DMS 273 treated with DMSO at 0.1 percent for 48 hours (cell line): ENCODE data around the gene CALN1.
"Not testable (repeated sequence)": the region's sequence is repeated elsewhere in the genome, so short reads cannot be mapped to it uniquely, and the experiment has no call there.

Experiments
- DNase-seq: peaks from one replicate; lab custom pipeline; 2025; lab: John Stamatoyannopoulos, UW

The CALN1 gene

DNA sequence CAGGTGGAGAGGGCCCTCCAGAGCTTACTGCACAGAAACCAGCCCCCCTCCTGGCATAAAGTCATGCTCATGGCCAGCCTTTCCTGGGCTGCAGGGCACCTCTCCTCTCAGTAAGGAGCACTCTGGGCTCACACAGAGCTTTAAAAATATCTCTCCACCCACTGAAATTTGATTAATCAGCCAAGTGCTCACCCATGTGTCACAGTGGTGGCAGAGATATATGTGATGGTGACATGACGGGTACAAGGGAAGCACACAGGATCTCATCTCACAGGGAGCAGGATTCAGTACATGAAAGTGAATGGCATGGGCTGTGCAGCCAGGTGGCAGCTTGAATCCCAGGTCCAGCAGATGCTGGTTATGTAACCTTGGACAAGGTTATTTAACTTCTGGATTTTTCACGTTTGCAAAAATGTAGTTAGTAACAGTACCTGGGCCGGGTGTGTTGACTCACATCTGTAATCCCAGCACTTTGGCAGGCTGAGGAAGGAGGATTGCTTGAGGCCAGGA is 144.8 kb downstream of the CALN1 start:
- no peak for DNase-seq

DNA sequence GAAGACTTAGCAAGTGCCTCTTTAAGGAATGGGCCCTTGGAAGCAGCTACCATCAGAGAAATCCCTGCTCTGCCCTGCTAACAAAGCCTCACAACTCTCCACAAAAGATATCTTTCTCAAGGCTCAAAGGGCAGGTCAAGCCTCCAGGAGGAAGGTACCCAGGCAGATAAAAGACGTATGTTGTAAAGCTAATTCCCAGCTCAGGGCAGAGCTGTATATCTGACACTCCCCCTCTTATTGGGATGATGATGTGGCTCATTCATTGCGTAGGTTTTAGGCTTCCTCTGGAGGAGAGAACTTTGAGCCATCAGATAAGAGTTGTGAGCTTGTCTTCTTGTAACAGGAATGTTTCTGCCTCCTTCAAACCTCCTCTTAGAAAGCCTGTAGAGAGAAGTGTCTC is 145.4 kb downstream of the CALN1 start:
- no peak for DNase-seq

DNA sequence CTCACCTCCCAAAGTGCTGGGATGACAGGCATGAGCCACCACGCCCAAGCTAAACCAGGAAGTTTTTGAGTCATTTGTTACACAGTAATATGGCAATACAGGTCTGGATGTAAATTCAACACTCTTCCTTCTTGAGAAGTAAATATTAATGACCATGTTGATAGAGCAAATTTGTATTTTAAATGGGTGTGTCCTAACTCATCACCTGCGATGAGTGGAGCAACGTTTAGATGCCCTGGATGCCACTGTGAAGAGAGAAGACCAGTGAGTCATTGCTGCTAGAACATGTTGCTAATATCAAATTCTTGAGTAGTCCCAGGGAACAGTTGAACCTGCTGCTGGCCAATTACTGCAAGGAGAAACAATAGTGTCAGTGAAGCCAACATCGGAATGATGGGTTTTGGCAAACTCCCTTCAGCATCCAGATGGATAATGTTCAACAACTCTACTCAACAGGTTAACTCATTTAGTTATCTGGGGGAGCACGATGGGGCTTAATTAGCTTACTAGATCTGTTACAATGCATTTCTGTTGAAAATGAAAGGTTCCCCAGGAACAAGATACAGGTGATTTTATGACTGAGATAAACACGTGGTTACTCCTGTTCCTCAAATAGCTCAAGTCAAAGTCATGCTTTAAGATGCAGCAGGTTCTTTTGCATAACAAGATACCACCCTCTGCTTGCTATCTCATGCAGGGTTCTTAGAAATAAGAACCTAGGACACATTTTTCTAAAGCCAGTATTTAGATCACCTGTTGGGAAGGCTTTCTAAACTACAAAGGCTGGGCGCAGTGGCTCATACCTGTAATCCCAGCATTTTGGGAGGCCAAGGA is 146.8 kb downstream of the CALN1 start:
- DNase-seq = no peak

DNA sequence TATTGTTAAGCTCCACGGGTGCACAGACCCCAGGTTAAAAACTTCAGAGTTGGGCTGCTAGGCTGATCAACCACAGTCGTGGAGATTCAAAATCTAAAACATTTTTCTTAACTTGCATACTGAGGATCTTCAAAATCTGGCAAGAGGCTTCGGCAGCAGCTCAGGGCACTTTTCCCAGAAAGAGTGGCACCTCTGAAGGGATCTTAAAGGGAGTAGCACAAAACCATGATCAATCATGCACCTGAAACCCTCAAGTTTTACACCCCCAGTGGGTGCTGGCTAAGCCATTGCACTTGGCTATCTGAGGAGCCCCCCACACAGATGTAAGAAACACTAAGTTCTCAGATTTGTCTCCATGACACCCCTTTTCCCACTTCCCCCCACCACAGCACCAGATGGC is 151.7 kb downstream of the CALN1 start:
- DNase-seq = no peak

DNA sequence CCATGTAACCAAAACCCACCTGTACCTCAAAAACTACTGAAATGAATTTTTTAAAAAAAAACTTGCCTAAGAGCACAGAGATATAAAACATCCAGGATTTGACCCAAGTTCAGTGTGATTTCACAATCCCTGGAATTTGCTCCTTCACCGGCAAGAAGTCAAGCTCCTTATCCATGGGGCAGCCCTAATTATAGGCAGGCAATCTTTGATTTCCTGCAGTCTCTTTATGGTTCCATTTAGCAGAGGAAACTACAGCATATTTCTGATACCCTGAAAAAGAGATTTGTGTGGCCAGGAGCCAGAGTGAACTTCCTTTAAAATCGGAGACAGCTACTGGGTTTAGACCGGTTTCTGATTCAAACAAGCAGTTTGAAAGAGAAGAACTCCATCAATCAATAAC is 154.1 kb downstream of the CALN1 start:
- no peak for DNase-seq

DNA sequence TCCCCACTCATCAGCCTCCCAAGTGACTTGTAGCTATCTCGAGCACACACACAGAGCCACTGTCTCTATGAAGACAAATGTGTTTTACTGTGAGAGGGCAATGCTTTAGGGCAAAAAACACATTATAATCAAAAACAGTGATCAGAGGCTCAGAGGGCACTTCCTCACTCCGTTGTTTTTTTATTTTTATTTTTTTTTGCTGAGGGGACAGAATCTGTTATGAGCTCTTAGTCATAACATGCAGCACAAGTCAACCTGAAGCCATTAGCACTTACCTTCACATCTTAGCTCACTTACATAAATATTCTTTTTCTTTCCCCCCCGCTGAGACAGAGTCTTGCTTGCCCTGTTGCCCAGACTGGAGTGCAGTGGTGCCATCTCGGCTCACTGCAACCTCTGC is 157.7 kb downstream of the CALN1 start:
- DNase-seq = no peak

DNA sequence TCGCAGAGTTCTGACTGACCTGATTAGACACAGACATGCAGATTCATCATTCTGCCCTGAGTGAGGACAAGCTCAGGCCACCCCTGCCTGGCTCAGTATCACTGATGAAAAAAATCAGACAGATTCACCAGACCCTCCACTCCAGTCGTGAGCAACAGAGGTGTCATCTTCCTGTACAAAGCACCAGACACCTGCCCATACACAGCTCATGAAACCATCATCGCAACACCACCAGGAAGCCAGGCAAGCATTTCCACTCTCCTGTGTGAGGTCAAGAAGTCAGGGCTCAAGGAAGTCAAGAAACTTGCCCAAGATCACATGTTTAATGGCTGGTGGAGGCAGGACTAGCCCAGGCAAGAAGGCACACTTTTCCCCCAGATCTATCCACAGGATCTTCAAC is 163.0 kb downstream of the CALN1 start:
- no peak for DNase-seq

DNA sequence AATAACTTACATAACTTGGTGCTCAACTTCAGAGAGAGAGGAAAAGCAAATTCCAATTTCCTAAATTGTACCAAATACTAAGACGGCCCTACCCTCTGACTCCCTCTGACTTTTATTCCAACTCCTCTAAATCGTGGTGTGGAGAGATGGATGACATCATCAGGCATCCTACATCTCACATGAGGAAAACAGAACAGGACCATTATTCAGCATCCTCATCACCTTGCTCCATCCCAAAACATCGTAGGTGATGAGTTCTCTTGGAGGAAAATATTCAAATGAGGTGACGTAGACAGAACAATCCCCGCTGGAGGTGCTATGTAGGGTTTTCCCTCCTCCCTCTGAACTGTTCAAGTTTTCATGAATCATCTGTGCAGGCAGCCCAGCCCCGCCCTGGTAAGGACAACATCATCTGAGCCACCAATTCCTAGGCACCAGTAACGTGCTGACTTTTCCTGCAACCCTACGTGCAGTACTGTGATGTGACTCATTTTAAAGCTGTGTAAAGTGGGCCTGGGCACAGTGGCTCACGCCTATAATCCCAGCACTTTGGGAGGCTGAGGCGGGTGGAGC is 167.2 kb downstream of the CALN1 start:
- DNase-seq = no peak

DNA sequence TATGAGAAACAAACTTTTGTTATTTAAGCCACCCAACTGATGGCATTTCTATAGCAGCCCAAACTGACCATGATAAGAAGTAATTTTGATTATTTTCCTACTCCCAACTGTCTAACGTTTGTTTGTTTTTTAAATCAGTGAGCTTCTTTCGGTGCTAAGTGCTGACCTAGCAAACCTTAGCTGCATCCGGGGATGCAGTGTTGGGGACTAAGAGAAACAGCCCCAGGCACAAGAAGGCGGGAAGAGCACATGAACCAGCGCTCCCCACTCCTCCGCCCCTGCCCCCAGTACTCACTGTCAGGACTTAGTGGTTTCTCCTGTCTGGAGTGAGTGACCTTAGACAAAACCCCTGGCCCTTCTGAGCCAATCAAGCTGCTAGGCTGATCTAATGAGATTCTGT is 168.8 kb downstream of the CALN1 start:
- no peak for DNase-seq

DNA sequence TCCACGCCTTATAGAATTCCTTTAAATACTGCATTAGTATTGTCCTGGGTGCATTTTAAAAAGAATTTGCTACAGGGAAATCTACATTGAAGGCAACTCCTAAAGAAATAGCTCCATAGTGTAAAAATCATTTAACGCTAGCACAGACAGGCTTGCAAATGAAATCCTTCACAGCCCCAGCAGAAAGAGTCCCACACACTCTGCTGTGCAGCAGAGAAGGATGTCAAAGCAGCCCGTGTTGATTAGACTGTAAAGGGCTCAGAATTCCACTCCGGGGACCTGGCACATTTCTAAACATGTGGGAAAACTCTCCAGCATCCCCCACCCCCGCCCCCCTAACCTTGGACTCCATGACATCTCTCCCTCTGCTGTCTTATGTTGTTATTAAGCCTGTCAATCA is 176.8 kb downstream of the CALN1 start:
- no peak for DNase-seq

DNA sequence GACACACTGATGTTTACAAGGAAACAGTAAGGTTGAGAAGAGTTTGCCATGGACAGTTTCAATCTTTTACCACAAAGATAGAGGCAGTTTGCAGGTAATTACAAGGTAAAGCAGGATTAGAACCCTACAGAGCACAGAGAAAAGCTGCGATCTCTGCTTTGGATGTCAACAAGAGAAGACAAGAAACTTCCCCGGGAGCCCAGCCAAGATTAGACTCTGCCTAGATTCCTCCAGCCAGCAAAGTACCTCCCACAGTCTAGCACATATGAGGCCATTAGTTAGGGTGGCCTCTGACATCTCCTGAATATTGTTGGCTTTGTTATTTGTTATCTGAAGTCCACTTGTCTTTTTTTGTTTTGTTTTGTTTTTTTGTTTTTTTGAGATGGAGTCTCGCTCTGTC is 178.1 kb downstream of the CALN1 start:
- no peak for DNase-seq

DNA sequence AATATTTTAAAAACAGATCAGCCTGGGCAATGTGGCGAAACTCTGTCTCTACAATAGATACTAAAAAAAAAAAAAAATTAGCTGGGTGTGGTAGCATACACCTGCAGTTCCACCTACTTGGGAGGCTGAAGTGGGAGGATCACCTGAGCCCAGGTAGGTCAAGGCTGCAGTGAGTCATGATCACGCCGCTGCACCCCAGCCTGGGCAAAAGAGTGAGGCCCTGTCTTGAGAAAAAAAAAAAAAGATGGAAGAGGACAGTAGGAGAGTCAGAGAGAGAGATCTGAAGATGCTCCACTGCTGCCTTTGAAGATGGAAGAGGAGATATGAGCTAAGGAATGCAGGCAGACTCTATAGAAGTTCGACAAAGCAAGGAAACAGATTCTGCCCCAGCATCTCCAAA is 181.9 kb downstream of the CALN1 start:
- no peak for DNase-seq

DNA sequence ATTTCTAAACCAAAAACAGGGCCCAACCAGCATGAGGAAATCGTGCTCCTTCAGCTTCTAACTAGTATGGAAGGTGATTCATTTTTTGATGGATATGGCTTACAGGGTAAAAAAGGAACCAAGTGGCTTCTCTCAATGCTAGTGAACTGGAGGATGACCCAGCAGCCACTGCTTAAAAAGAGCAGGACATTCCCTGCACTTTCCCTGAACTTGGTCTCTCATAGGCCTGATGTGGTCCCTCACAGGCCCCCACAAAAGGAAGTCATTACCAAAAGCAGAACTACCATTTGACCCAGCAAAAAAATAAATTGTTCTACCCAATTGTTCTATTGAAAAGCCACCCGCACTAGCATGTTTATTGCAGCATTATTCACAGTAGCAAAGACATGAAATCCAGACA is 188.8 kb downstream of the CALN1 start:
- DNase-seq = no peak

DNA sequence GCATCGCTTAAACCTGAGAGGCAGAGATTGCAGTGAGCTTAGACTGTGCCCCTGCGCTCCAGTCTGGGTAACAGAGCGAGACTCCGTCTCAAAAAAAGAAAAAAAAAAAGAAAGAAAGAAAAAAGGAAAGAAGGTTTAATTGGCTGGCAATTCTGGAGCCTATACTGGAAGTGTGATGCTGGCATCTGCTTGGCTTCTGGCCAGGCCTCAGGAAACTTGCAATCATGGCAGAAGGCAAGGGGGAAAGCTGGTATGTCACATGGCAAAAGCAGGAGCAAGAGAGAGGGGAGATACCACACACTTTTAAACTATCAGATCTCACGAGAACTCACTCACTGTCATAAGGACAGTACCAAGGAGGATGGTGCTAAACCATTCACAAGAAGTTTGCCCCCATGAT is 190.0 kb downstream of the CALN1 start:
- DNase-seq = no peak

DNA sequence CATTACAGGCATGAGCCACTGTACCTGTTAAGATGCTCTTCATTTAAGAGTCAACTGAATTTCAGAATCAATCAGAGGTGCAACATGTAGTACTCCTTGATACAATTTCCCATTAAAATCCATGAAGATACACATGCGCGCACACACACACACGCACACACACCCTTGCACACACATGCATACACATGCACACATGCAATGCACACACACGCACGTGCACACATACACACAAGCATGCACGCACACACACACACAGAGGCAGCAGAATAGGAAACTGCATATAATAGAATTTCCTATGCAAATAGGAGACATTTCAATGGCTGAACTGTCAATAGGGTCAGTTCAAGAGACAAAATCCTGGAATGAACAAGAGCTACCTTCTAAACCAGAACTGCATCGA is 192.6 kb downstream of the CALN1 start:
- DNase-seq = no peak

DNA sequence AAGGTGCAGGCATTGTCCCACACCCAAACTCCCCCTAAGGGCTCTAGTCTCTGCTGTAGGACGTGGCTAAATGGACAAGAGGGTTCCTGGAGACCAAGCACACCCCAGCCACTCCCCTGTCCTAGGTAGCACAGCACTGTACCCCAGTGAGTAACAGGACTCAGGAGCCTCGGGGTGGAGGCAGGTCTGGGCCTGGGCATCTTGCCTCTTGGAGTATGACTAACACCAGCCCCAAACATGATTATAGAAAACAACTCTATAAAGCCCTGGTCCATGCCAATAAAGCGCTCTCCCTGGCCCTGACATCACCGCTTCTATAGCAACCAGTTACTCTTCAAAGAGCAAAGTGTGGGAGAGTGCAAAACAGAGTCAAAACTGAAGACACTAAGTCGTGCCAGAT is 195.0 kb downstream of the CALN1 start:
- no peak for DNase-seq

DNA sequence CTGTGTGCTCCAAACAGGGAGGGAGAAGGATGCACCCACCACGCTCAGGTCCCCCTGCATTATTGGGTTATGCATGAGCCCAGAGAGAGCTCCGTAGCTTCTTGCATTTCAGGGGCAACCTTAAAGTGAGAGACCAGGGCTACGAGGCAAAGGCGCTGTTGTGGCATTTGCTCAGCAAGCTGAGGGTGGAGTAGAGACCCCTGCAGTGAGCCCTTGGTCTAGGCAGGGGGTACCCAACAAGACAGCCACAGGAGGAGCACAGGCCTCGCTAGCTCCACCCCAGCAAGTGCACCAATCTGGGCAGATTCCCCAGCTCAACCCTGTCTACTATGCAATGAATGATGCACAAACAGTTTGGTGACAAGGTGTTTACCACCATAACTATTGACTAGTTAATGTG is 198.4 kb downstream of the CALN1 start:
- no peak for DNase-seq

DNA sequence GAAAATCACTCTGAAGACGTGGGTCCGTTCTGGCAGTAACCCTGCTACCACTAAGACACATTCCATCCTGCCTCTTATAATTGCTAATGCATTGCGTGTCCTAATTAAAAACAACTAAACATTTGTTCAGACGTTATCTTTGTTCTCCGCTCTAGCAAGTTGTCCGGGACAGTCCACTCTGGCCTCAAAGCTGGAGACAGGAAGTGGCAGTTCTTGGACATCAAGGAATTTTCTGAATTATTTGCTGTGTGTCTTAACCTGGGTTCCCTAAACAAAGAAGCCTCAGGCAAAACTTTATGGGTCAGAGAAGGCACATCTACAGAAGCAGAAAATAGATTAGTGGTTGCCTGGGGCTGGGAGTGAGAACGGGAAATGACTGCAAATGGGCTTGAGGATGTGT is 199.1 kb downstream of the CALN1 start:
- DNase-seq = no peak

DNA sequence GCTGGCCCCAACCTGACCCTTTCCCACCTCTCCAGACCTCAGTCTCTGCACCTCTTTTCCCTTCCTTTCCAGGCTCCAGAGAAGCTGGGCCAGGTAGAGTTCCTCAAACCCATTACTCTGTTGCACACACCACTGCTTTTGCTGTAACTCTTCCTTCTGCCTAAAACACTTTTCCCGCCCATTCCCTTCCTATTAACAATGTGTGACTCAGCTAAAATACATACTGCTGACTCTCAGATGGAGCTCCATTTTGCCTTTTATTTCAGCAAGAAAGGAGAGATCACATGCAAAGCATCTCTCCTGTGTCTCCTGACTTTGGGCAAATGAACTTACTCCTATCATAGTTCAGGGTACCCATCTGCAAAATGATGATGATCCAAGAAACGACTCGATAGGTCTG is 201.0 kb downstream of the CALN1 start:
- DNase-seq = no peak

DNA sequence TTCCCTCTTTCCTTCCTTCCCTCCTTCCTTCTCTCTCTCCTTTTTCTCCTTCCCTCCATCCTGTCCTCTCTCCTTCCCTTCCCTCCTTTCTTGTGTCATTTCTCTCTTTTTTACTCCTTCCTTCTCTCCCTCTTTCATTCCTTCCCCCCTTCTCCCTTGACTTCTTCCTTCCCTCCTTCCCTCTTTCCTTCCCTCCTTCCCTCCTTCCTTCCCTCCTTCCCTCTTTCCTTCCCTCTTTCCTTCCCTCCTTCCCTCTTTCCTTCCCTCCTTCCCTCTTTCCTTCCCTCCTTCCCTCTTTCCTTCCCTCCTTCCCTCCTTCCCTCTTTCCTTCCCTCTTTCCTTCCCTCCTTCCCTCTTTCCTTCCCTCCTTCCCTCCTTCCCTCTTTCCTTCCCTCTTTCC is 203.1 kb downstream of the CALN1 start:
- DNase-seq = not testable (repeated sequence)

DNA sequence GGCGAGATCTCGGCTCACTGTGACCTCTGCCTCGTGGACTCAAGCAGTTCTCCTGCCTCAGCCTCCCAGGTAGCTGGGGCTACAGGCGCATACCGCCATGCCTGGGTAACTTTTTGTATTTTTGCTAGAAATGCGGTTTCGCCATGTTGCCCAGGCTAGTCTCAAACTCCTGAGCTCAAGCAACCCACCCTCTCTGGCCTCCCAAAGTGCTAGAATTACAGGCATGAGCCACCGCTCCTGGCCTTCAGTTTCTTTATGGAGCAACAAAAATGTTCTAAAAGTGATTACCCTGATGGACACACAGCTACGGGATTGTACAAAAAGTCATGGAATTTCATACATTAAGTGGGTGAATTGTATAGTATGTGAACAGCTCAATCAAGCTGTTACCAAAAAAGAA is 216.0 kb downstream of the CALN1 start:
- no peak for DNase-seq

DNA sequence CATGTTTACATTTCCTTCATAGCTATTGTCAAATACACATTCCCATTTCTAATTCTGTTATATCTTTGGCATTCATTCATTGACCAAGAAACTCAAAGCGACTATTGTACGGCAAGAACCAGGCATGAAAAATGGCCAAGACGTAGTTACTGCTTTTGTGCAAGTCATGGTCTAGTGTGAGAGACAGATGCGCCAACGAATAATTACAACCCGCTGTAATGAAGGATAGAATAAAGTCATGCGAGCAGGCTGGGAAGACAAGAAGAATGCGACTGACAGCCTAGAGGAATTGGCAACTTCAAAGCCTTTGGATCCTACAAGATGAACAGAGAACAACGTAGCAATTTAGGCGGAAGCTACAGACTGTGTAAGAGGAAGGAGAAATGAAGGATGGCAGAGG is 221.2 kb downstream of the CALN1 start:
- no peak for DNase-seq

DNA sequence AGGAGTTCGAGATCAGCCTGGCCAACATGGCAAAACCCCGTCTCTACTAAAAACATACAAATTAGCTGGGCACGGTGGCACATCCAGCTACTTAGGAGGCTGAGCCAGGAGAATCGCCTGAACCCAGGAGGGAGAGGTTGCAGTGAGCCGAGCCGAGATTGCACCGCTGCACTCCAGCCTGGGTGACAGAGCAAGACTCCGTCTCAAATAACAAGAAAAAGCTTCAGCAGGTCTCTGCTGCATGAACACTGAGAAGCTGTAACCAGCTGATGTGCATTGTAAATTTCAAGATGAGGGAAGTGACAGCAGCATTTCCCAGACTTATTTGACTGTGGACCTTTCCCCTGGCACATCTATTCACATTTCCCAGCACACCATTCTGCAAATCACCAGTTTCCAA is 222.0 kb downstream of the CALN1 start:
- DNase-seq = no peak

DNA sequence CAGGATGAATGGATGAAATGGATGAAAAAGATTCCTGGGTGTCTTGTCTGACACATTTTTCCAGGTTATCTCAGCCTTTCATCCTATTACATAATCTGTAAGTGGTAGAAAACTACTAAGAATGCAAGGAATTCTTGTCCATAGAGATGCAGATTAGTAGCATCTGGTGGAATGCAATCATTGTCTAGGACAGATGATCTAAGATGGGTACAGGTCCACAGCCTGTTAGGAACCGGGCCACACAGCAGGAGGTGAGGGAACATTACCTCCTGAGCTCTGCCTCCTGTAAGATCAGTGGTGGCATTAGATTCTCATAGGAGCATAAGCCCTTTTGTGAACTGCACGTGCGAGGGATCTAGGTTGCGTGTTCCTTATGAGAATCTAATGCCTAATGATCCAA is 225.0 kb downstream of the CALN1 start:
- no peak for DNase-seq
